Spleen (tissue), 7 donors: Measurements from ENCODE around the gene GPC3.

Experiments
- CTCF ChIP-seq, 11 experiments: fragments of 200-600 bp in 7 of 11; fragments of 450-650 bp in 4 of 11; sonication (generic) in 4 of 11; IDR thresholded peaks in 8 of 11; conservative IDR thresholded peaks in 3 of 11; 1 replicate in 7 of 11; 2 replicates in 4 of 11; pipeline versions ENCODE4 v1.4.0 to v1.8.0; 2016 to 2021; ENCODE audit warnings: antibody characterized with exemption in 11 of 11, inconsistent platforms in 4 of 11, mild to moderate bottlenecking in 1 of 11
- POLR2A ChIP-seq, 3 donors: fragments of 450-650 bp; IDR thresholded peaks; one replicate each; pipeline ENCODE4 v1.5.1; 2017; ENCODE audit warnings: antibody characterized with exemption in 3 of 3, mild to moderate bottlenecking in 1 of 3
- donor health status: DM: no; HTN: no; CAD: no; lungs with moderate emphysema.
- donor health status: DM: no; HTN: no; CAD: no.
- donor health status: DM: no; HTN: no; CAD: no.

- TF ChIP-seq CTCF (IDR thresholded peaks at IDR 0.05 in 8 of 11, conservative IDR thresholded peaks at IDR 0.05 in 3 of 11) (no peak), POLR2A (IDR thresholded peaks at IDR 0.05) (no peak)
These were observed 489.7 kb downstream of the GPC3 start for GRCh38 chrX:133495464-133496391.
